Heart right ventricle (tissue), 16 donors: ENCODE results near the gene AGTRAP. TPM values are rescaled to one million over a fixed set of nuclear protein-coding genes. Genes with fewer than 3 reads are reported as not detected.
A peak's percentile ranks its signal among the peaks of the same experiment; 100 is the strongest.

Experiments
- ATAC-seq, 8 donors: fragments of 200-7000 bp; cut with Tn5 transposase; one replicate each; pipeline ENCODE4 v1.9.1; 2020; ENCODE audit warnings: mild to moderate bottlenecking in 8 of 8, moderate library complexity in 8 of 8, moderate number of reproducible peaks in 1 of 8
- DNase-seq, 2 donors: peaks; one replicate each; pipeline ENCODE4 v3.0.0-alpha.2; 2020
- H3K27ac ChIP-seq, 10 donors: fragments of 200-600 bp; sonication (generic) in 2 of 10; one replicate each; pipeline versions ENCODE4 v1.5.0 to v1.8.0; 2020 to 2022; ENCODE audit warnings: mild to moderate bottlenecking in 3 of 10
- H3K27me3 ChIP-seq, 7 donors: fragments of 200-600 bp; one replicate each; pipeline ENCODE4 v1.8.0; 2021 to 2022; ENCODE audit warnings: mild to moderate bottlenecking in 2 of 7
- H3K36me3 ChIP-seq, 9 donors: fragments of 200-600 bp; sonication (generic) in 1 of 9; one replicate each; pipeline versions ENCODE4 v1.5.0 to v1.8.0; 2020 to 2022; ENCODE audit warnings: mild to moderate bottlenecking in 2 of 9
- H3K4me1 ChIP-seq, 9 donors: fragments of 200-600 bp; sonication (generic) in 1 of 9; one replicate each; pipeline versions ENCODE4 v1.5.0 to v1.8.0; 2020 to 2022; ENCODE audit warnings: mild to moderate bottlenecking in 4 of 9
- H3K4me3 ChIP-seq, 10 donors: fragments of 200-600 bp; sonication (generic) in 2 of 10; one replicate each; pipeline versions ENCODE4 v1.5.0 to v1.8.0; 2020 to 2022; ENCODE audit warnings: mild to moderate bottlenecking in 7 of 10, moderate library complexity in 2 of 10
- H3K9me3 ChIP-seq, 11 donors: fragments of 200-600 bp in 10 of 11; sonication (generic) in 2 of 11; one replicate each; pipeline versions ENCODE4 v1.5.0 to v1.8.0; 2013 to 2022; ENCODE audit warnings: mild to moderate bottlenecking in 2 of 11, control low read depth in 1 of 11, moderate library complexity in 1 of 11
- WGBS, 2 donors: extraction: QIAGEN DNeasy Blood & Tissue Kit; methylation state at CpG; one replicate each; pipeline ENCODE4 v1.1.7; 2013; ENCODE audit warnings: inconsistent platforms in 1 of 2; 5-methylcytosine and 5-hydroxymethylcytosine counted together
- intact Hi-C, 10 donors: fragments of 100-400 bp; cut with DNase I; formaldehyde crosslinking; loops; one replicate each; pipeline versions ENCODE4 v1.11.1 to v1.14.2; 2022
- polyA plus RNA-seq, 2 donors: library from polyadenylated mRNA; stranded (reverse); fragments of 200-250 nt; gene quantifications; one replicate each; pipeline ENCODE4 v1.2.3, GENCODE V29; 2013
- total RNA-seq, 10 donors: library from RNA; stranded (reverse); fragmentation: NEBNext Ultra II Directional in 3 of 10; extraction: Animal tissue kit (Norgen Biotek cat#: 25700) in 3 of 10; gene quantifications; one replicate each; pipeline versions ENCODE4 v1.2.1 to v1.2.4, GENCODE V29; 2021 to 2023
- TF ChIP-seq, protein P1 (sequence below), 9 donors: fragments of 200-600 bp; sonication (generic) in 2 of 9; IDR thresholded peaks; one replicate each; pipeline versions ENCODE4 v1.5.0 to v1.8.0; 2021 to 2022; ENCODE audit warnings: antibody characterized with exemption in 9 of 9, mild to moderate bottlenecking in 5 of 9, moderate library complexity in 1 of 9
- donor health status: Arrhythmogenic right ventricular cardiomyopathy.
- donor health status: ischemic (EF 13 %, LVEDD 7.1; RV severe dilation, severe dysfunction).
- donor health status: healthy with polysubstance abuse.
- donor health status: DM: no; HTN: yes; CAD: no.
- donor health status: DM: no; HTN: no; CAD: no.
- donor health status: ischemic (EF 25% LVEDD 6.9; RV normal size, moderate dysfunction).
- donor health status: ischemic (EF 25% LVEDD 5.7; RV mildly dilated, moderate dysfunction).
- donor health status: healthy.
- donor health status: DM: yes; HTN: yes; CAD: no.
- donor health status: Ischemic cardiomyopathy.
- donor health status: ischemic (EF 35%, LVEDD 5.7; RV mildly dilated, moderate dysfunction).
- donor health status: nonischemic (EF 11% LVEDD 7.7; RV severe dilation, severe dysfunction).
- donor health status: DM: yes; HTN: yes; CAD: no.
- donor health status: PGD.
- donor health status: ischemic (EF 29% LVEDD 5.4; RV normal size, mild dysfunction).
- donor health status: nonischemic (EF 23%, LVEDD 6.1; RV moderate dilation, normal function).

AGTRAP gene
- total and polyA plus RNA-seq, 12 donors = 12.9 to 96.7 (median 19.2) TPM

DNA sequence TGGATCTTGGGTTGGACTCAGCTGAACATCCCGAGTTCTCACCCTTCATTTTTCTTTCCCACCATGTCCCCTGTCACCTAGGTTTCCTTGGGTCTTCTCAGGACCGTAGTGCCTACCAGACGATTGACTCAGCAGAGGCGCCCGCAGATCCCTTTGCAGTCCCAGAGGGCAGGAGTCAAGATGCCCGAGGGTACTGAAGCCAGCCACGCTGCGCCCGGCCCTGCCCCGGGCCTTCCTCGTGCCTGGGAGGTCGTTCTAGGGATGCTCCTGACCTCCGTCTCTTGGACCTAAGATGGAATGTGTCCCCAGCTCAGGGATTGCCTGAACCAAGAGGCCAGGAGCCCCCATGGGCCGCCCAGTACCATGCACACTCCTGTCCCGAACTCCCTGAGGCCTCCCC, 14.1 kb downstream of the AGTRAP start:
- Histone ChIP-seq H3K27ac (no peak overlapping the region), H3K9me3 (no peaks in the 10 kb centered on the region), H3K27me3 (no peaks in the 10 kb centered on the region), H3K4me1 (peaks cover 0 to 18% (median 12%) of the 10 kb centered on the region in 9 donors), H3K36me3 (peaks cover 0 to 63% (median 8%) of the 10 kb centered on the region in 9 donors), H3K4me3 (no peak overlapping the region)
- ATAC-seq (no peak), DNase-seq (no peak)
- WGBS, 2 donors = 94 to 98% methylated on average over 15 of the region's 15 CpGs
- intact Hi-C loops = loop anchor here in 1 of 10 donors (10.0 kb wide), 1 partner anchor 65 kb away; no protein-coding TSS in a partner anchor
- TF ChIP-seq, protein P1, sequence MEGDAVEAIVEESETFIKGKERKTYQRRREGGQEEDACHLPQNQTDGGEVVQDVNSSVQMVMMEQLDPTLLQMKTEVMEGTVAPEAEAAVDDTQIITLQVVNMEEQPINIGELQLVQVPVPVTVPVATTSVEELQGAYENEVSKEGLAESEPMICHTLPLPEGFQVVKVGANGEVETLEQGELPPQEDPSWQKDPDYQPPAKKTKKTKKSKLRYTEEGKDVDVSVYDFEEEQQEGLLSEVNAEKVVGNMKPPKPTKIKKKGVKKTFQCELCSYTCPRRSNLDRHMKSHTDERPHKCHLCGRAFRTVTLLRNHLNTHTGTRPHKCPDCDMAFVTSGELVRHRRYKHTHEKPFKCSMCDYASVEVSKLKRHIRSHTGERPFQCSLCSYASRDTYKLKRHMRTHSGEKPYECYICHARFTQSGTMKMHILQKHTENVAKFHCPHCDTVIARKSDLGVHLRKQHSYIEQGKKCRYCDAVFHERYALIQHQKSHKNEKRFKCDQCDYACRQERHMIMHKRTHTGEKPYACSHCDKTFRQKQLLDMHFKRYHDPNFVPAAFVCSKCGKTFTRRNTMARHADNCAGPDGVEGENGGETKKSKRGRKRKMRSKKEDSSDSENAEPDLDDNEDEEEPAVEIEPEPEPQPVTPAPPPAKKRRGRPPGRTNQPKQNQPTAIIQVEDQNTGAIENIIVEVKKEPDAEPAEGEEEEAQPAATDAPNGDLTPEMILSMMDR (IDR thresholded peaks at IDR 0.05) = no peak

DNA sequence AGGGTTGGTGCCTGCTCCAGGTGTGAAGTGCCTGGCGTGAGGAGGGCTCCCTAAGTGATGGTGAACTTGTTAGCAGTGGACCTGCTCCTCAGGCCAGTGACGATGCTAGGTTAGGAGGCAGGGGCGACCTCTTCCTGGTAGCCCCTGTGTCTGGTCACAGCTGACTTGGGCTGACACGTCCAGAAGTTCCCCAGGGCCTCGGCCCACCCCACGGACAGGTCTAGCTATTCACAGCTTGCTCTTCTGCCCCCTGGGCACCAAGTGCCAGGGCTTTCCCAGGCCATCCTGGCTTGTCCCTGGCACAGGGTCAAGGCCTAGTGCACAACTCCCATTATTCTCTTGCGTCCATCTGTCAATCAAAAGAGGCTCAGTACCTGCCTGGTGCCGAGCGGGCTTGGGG, 15.2 kb downstream of the AGTRAP start:
- DNase-seq (no peak), ATAC-seq (no peak)
- TF ChIP-seq, protein P1 (IDR thresholded peaks at IDR 0.05) = no peak
- Histone ChIP-seq H3K4me3 (no peak overlapping the region), H3K9me3 (no peaks in the 10 kb centered on the region), H3K36me3 (peaks cover 0 to 53% (median 8%) of the 10 kb centered on the region in 9 donors), H3K27ac (no peak overlapping the region), H3K27me3 (no peaks in the 10 kb centered on the region), H3K4me1 (peaks cover 0 to 13% (median 10%) of the 10 kb centered on the region in 9 donors)
- WGBS, 2 donors = 92 to 96% methylated on average over 9 of the region's 9 CpGs
- intact Hi-C loops = no loop called here

DNA sequence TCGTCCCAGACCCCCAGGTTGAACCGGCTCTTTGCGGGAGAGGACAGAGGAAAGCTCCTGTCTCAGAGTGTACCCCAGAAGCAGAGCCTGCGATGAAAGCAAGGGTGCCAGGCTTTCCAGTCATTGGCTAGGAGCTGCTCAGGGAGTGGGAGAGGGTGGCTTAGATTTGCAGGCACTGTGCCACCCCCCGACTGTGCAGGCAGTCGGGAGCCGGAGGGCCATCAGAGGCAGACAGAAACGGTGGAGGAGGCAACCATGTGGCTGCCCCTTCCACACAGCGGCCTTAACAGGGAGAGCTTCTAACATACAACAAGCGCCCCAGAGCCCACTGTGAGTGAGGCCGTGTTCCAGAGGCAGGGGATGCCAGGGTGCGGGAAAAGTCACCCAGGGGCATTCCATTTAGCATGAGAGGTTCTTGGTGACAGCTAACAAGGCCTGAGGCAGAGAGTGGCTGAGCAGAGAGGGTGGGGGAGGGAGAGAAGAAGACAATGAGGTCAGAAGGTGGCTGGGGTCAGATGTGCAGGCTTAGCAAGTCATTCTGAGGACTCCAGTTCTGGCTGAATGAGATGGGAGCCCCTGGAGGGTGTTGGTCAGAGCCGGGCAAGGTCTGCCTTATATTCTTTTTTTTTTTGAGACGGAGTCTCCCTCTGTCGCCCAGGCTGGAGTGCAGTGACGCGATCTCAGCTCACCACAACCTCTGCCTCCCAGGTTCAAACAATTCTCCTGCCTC, 16.6 kb downstream of the AGTRAP start:
- no peak for ATAC-seq
- no peak for DNase-seq
- H3K27ac ChIP-seq = no peak overlapping the region
- no peaks in the 10 kb centered on the region for H3K9me3 ChIP-seq
- intact Hi-C loops = no loop called here
- H3K36me3 ChIP-seq = peaks cover 0 to 38% (median 8%) of the 10 kb centered on the region in 9 donors
- H3K4me3 ChIP-seq = no peak overlapping the region
- peaks cover 0 to 6% (median 0%) of the 10 kb centered on the region in 9 donors for H3K4me1 ChIP-seq
- WGBS, 2 donors = 62 to 70% methylated on average over 15 to 17 of the region's 17 CpGs
- TF ChIP-seq, protein P1 (IDR thresholded peaks at IDR 0.05) = no peak
- H3K27me3 ChIP-seq = no peaks in the 10 kb centered on the region

DNA sequence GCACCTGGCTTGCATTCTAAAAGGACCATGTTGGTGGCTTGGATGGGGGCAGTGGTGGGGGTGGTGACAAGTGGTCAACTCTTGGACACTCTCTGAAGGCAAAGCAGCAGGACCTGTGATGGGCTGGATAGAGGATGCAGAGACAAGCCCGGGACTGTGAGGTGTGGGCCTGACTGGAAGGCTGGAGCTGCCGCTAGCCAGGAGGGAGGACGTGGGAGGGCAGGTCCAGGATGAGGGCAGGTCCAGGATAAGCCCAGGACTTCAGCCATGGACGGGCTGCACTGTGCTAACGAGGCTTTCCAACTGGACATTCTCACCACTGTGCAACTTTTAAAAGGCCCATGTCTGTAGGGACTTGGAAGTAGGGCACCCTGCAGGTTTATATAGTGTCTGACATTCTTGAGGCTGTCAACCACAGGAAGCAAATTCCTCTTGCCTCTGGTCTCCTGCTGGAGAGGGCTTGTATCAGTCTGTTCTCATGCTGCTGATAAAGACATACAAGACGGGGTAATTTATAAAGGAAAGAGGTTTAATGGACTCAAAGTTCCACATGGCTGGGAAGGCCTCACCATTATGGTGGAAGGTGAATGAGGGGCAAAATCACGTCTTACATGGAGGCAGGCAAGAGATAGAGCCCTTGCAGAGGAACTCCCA, 17.7 kb downstream of the AGTRAP start:
- H3K4me1 ChIP-seq = peaks cover 0 to 5% (median 0%) of the 10 kb centered on the region in 9 donors
- peak in 3 of 8 donors; percentile 26 to 36 (median 30) for ATAC-seq
- H3K36me3 ChIP-seq = peaks cover 0 to 27% (median under 1%) of the 10 kb centered on the region in 9 donors
- TF ChIP-seq, protein P1 (IDR thresholded peaks at IDR 0.05) = no peak
- intact Hi-C loops = no loop called here
- no peak overlapping the region for H3K4me3 ChIP-seq
- H3K27ac ChIP-seq = no peak overlapping the region
- no peaks in the 10 kb centered on the region for H3K27me3 ChIP-seq
- no peak for DNase-seq
- H3K9me3 ChIP-seq = no peaks in the 10 kb centered on the region
- 52 to 56% methylated on average over 7 of the region's 7 CpGs for WGBS, 2 donors
